AG09309 (cell line): ENCODE data around the gene CPZ.

Source experiments
- DNase-seq: peaks from one replicate; pipeline ENCODE4 v3.0.0-alpha.2; 2010; ENCODE audit warnings: low read depth
- H3K4me3 ChIP-seq: 2 replicates; pipeline ENCODE4 v1.5.1; 2011; ENCODE audit warnings: mild to moderate bottlenecking, low read depth, low read length, moderate library complexity; ENCODE audit not compliant: control insufficient read depth
- CTCF ChIP-seq: IDR thresholded peaks from 2 replicates; pipeline ENCODE4 v1.5.1; 2011; ENCODE audit warnings: mild to moderate bottlenecking, low read depth, low read length, inconsistent platforms; ENCODE audit not compliant: insufficient read depth, control insufficient read depth; ENCODE audit errors: missing control alignments

CPZ gene

GRCh38 chr4:8608714-8609391 lies 16.3 kb downstream of the CPZ start:
- TF ChIP-seq CTCF, result no peak
- H3K4me3 ChIP-seq, result no peak overlapping the region
- DNase-seq, result no peak

- no peak overlapping the region for H3K4me3 ChIP-seq
- TF ChIP-seq CTCF, result no peak
- DNase-seq, result no peak
Observed at GRCh38 chr4:8609406-8609805, 16.8 kb downstream of the CPZ start.

GRCh38 chr4:8609824-8610350 lies 17.3 kb downstream of the CPZ start:
- no peak for DNase-seq
- TF ChIP-seq CTCF, result no peak
- H3K4me3 ChIP-seq, result no peak overlapping the region

- no peak overlapping the region for H3K4me3 ChIP-seq
- TF ChIP-seq CTCF, result no peak
- DNase-seq, result no peak
Observed at GRCh38 chr4:8610858-8611616, 18.5 kb downstream of the CPZ start.

GRCh38 chr4:8612646-8613045 lies 20.1 kb downstream of the CPZ start:
- TF ChIP-seq CTCF, result no peak
- no peak overlapping the region for H3K4me3 ChIP-seq
- no peak for DNase-seq

- DNase-seq, result no peak
- no peak for TF ChIP-seq CTCF
- H3K4me3 ChIP-seq, result no peak overlapping the region
Observed at GRCh38 chr4:8613421-8614364, 21.1 kb downstream of the CPZ start.
